Astrocyte of the spinal cord (primary cell): ENCODE data around the gene C4orf17.
"Not testable (repeated sequence)": the region's sequence is repeated elsewhere in the genome, so short reads cannot be mapped to it uniquely, and the experiment has no call there.

Experiments
- DNase-seq: peaks from one replicate; pipeline ENCODE4 v3.0.0; 2011; ENCODE audit warnings: low read depth, low spot score
- H3K4me3 ChIP-seq: 2 replicates; pipeline ENCODE4 v1.5.1; 2011; ENCODE audit warnings: low read depth, mild to moderate bottlenecking, low read length, moderate library complexity
- in situ Hi-C: cut with HindIII; loops from 2 replicates; pipeline ENCODE4 v1.10.0; 2017; ENCODE audit warnings: low sequenced_read_pairs
- TF ChIP-seq, protein P1 (sequence below): IDR thresholded peaks from 2 replicates; pipeline ENCODE4 v1.5.1; 2012; ENCODE audit warnings: low read depth, mild to moderate bottlenecking, low read length, inconsistent platforms

C4orf17 gene

DNA sequence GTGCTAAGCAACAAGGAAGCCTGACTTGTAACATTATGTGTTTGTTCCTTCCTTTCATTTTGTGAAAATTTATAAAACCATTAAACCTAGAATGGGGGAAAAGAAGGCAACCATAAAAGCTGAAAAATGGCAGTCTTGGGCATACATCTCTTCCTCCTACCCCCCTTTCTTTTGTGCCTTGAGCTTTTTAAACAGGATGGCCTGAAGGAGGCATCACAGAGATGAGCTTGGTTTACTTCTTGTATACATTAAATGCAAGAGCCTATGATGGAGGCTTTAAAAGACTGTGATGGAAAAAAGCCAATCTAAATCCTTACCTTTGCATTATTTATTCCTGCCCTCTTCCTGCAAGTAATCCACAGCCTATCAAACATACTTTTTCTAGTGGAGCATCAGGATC, 39.5 kb upstream of the C4orf17 start:
- DNase-seq: no peak
- TF ChIP-seq, protein P1, sequence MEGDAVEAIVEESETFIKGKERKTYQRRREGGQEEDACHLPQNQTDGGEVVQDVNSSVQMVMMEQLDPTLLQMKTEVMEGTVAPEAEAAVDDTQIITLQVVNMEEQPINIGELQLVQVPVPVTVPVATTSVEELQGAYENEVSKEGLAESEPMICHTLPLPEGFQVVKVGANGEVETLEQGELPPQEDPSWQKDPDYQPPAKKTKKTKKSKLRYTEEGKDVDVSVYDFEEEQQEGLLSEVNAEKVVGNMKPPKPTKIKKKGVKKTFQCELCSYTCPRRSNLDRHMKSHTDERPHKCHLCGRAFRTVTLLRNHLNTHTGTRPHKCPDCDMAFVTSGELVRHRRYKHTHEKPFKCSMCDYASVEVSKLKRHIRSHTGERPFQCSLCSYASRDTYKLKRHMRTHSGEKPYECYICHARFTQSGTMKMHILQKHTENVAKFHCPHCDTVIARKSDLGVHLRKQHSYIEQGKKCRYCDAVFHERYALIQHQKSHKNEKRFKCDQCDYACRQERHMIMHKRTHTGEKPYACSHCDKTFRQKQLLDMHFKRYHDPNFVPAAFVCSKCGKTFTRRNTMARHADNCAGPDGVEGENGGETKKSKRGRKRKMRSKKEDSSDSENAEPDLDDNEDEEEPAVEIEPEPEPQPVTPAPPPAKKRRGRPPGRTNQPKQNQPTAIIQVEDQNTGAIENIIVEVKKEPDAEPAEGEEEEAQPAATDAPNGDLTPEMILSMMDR: no peak
- no peak overlapping the region for H3K4me3 ChIP-seq
- in situ Hi-C loops: no loop called here

- TF ChIP-seq, protein P1: no peak
- DNase-seq: no peak
- in situ Hi-C loops: no loop called here
These were observed 38.9 kb upstream of the C4orf17 start for GRCh38 chr4:99471896-99472295.

DNA sequence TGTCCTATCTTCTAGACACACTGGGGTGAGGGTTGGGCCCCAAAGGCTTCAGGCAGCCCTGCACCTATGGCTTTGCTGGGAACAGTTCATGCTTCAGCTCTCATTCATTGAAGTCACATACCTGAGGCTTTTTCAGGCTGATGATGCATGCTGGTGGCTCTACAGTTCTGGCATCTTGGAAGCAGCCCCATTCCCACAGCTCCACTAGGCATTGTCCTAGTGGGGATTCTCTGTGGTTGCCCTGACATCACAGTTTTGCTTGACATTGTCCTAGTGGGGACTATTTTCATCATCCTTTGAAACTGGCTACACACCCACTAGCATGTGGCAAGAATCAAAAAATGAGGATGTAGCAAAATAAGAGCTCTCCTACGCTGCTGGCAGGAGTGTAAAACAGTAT, 37.7 kb upstream of the C4orf17 start:
- TF ChIP-seq, protein P1: no peak
- DNase-seq: peak; percentile 48
- H3K4me3 ChIP-seq: no peak overlapping the region
- in situ Hi-C loops: no loop called here

More at GRCh38 chr4:99471896-99472295, 38.9 kb upstream of the C4orf17 start:
- H3K4me3 ChIP-seq: no peak overlapping the region

GRCh38 chr4:99483636-99484035, 27.2 kb upstream of the C4orf17 start:
- in situ Hi-C loops: no loop called here
- TF ChIP-seq, protein P1: no peak
- H3K4me3 ChIP-seq: no peak overlapping the region
- no peak for DNase-seq

DNA sequence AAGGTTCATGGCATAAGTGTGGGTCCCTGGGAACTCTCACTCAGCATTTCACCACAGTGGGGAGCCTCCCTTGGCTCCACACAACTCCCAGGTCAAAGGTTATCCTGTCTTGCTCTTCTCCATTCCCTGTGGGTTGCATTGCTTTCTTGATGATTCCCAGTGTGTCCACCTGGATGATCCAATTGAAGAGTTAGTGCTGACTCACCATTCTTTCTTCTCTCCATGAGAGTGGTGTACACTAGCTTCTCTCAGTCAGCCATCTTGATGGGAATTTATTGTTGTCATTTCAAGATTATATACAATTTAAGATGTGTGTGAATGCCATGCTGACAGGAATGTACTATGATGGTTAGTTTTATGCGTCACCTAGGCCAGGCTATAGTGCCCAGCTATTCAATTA, 25.6 kb upstream of the C4orf17 start:
- H3K4me3 ChIP-seq: no peak overlapping the region
- in situ Hi-C loops: no loop called here
- TF ChIP-seq, protein P1: no peak
- DNase-seq: no peak

DNA sequence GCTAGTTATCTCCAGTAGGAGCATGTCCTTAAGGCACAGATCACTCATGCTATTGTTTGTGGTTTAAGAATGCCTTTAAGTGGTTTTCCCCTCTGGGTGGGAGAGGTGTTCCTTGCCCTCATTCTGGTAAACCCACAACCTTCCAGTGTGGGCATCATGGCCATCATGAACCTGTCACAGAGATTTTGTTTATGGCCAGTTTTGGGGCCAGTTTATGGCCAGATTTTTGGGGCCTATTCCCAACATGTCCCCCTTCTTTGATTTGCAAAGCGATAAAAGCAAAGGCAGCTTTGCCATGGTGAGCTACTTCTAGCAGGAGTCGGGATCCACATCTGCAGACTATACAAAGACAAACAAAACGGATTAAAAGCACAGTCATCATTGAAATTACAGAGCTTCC, 24.2 kb upstream of the C4orf17 start:
- DNase-seq, in situ Hi-C loops, H3K4me3 ChIP-seq: not testable (repeated sequence)

DNA sequence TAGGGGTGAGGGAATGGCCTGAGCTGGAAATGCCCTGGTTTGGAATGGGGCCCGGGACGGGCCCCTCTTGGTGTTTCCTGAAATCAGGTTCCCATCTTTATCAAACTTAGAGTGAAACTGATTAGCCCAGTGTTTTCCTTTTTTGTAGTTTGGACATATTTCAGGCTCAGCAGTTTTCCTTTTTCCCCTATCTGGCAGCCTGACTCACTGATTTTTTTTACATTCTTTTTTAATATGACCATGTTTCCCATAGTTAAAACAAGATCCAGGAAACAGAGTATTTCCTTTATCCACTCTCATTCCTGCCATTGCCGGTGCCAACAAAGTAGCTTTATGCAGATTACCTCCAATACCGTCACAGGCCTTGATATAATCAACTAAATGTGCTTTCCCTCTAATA, 20.5 kb upstream of the C4orf17 start:
- TF ChIP-seq, protein P1: no peak
- DNase-seq: no peak
- in situ Hi-C loops: no loop called here
- no peak overlapping the region for H3K4me3 ChIP-seq
